HFFc6 (cell line): ENCODE data around the gene DNAJB13. TPM values are rescaled to one million over a fixed set of nuclear protein-coding genes. Genes with fewer than 3 reads are reported as not detected.

ENCODE experiments used
- DNase-seq: peaks from one replicate; pipeline ENCODE4 v3.0.0-alpha.2; 2018
- H3K27ac Mint-ChIP-seq: 2 replicates; pipeline ENCODE4 v1.8.0; 2020; ENCODE audit warnings: mild to moderate bottlenecking, mixed read lengths
- H3K27me3 Mint-ChIP-seq: 2 replicates; pipeline ENCODE4 v1.8.0; 2021; ENCODE audit warnings: mild to moderate bottlenecking, moderate library complexity, mixed read lengths; ENCODE audit not compliant: insufficient read depth
- H3K36me3 Mint-ChIP-seq: 2 replicates; pipeline ENCODE4 v1.8.0; 2021; ENCODE audit warnings: low read depth, mixed read lengths
- H3K4me1 Mint-ChIP-seq: 2 replicates; pipeline ENCODE4 v1.8.0; 2020; ENCODE audit warnings: low read depth, mixed read lengths
- H3K4me3 Mint-ChIP-seq: 2 replicates; pipeline ENCODE4 v1.8.0; 2020; ENCODE audit warnings: mild to moderate bottlenecking, moderate library complexity, mixed read lengths
- H3K9me3 Mint-ChIP-seq: 2 replicates; pipeline ENCODE4 v1.8.0; 2020; ENCODE audit warnings: mild to moderate bottlenecking, mixed read lengths
- total RNA-seq, 6 experiments: library from RNA; stranded (reverse); fragmentation: NEBNext Ultra II Directional; extraction: Animal tissue kit (Norgen Biotek cat#: 25700); gene quantifications; 2 replicates in 1 of 6; 3 replicates in 5 of 6; pipeline ENCODE4 v1.2.3, GENCODE V29; 2021
- TF ChIP-seq, protein P1 (sequence below): fragments of 200-600 bp; sonication (generic); IDR thresholded peaks from 2 replicates; pipeline ENCODE4 v1.5.0; 2021; ENCODE audit warnings: antibody characterized with exemption, mild to moderate bottlenecking

The DNAJB13 gene
- total RNA-seq, 6 experiments from 2014 or later = 0.11 to 0.25 (median 0.17) TPM; not detected in 2

DNA sequence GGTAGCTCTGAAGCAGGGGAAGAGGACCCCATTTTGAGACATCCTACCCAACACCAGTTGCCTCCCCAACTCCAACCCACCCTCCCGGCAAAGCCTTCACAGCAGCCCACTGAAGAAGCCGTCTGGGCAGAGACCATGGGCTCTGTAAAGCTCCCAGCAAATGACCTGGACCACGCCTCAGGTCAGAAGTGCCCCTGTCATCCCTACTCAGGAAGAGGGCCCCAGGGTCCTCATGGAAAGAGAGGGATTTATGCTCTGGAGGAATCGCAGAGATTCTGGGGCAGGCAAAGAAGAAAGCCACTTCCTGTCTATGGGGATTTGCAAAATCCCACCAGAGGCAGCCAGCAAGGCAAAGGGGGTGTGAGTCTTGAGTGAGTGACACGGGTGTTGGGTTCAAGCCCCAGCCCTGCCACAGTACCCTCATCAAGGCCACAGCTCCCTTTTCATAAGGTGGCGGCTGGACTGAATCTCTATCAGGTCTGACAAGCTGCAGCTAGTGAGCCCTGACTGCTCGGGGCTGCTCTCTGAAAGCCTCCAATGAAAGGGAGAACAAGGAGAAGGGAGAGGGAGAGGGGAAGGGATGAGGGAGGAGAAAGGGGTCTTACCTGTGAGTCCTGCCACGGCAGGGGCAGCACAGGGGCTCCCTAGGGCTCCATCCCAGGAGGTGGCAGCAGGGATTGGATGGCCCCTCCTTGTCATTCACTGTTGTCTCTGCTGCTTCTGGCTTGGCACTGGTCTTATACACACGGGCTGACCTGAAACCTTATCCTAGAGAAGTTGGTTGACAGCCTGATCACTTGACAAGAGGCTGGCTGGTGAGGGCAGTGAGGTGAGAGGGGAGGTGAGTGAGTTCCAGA, 57.8 kb downstream of the DNAJB13 start, which contains the start of gene UCP3:
Gene UCP3, minus strand, starts transcription at position 713 of the 857 bp plus-strand sequence. CDS start 2,043 bp downstream, outside the sequence.
- Mint-ChIP-seq H3K36me3 (no peaks in the 10 kb centered on the region), H3K4me1 (no peaks in the 10 kb centered on the region), H3K4me3 (no peak within 1 kb of the TSS), H3K9me3 (no peaks in the 10 kb centered on the region), H3K27me3 (peaks cover 6% of the 10 kb centered on the region), H3K27ac (no peak within 1 kb of the TSS)
- DNase-seq = no peak
- TF ChIP-seq, protein P1, sequence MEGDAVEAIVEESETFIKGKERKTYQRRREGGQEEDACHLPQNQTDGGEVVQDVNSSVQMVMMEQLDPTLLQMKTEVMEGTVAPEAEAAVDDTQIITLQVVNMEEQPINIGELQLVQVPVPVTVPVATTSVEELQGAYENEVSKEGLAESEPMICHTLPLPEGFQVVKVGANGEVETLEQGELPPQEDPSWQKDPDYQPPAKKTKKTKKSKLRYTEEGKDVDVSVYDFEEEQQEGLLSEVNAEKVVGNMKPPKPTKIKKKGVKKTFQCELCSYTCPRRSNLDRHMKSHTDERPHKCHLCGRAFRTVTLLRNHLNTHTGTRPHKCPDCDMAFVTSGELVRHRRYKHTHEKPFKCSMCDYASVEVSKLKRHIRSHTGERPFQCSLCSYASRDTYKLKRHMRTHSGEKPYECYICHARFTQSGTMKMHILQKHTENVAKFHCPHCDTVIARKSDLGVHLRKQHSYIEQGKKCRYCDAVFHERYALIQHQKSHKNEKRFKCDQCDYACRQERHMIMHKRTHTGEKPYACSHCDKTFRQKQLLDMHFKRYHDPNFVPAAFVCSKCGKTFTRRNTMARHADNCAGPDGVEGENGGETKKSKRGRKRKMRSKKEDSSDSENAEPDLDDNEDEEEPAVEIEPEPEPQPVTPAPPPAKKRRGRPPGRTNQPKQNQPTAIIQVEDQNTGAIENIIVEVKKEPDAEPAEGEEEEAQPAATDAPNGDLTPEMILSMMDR = no peak

- TF ChIP-seq, protein P1 = no peak
- Mint-ChIP-seq H3K36me3 (no peaks in the 10 kb centered on the region), H3K27me3 (peaks cover 6% of the 10 kb centered on the region), H3K27ac (no peak overlapping the region), H3K4me3 (no peak overlapping the region), H3K4me1 (no peaks in the 10 kb centered on the region), H3K9me3 (no peaks in the 10 kb centered on the region)
- DNase-seq = no peak
These were observed 58.4 kb downstream of the DNAJB13 start for GRCh38 chr11:74009230-74009547.

GRCh38 chr11:74009675-74010305, 59.0 kb downstream of the DNAJB13 start:
- H3K4me3 Mint-ChIP-seq = no peak overlapping the region
- no peak overlapping the region for H3K27ac Mint-ChIP-seq

DNA sequence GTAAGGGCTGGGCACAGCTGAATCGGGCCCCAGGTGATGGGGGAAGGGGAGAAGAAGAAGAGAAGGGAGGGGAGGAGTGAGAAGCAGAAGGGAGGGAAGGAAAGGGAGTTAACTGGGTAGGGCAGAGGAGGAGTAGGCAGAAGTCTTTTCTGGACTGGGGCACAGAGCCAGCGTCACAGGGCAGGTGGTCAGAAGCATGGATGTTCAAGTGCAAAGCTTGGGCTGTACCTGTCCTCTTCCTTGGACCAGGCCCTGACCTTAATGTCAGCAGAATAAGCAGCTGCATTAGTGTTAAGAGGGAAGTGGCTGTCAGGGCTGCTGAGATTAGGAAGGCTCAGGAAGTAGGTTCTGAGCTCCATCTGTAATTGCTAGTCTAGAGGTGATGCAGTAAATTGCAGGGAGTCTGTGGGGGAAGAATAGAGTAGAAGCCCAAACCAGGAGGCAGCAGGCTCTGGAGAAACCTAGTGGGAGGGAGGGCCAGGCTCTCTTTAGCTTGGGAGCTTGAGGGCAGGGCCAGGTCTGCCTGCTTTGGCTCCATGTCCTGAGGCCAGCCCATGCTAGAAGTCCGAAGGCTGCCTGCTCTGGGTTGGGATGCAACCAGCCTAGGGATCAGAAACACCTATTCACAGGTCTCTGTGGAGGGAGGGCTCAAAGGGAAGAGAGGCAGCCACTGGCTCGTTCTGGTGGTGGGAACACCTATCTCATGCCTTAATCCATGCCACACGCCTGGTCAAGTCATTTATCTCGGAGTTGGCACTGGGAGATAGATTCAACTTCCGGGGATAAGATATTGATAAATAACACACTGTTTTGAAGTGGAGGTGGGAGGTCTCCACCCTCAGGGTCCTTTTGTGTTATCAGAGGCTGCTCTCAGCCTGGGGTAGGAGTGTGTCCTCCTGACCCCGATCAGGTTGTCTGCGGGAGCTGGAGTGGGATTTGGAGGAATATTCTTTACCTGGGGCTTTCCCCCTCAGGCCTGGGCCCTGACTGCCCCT, 59.8 kb downstream of the DNAJB13 start:
- no peak for DNase-seq
- H3K9me3 Mint-ChIP-seq = no peaks in the 10 kb centered on the region
- H3K4me3 Mint-ChIP-seq = no peak overlapping the region
- H3K4me1 Mint-ChIP-seq = no peaks in the 10 kb centered on the region
- TF ChIP-seq, protein P1 = no peak
- H3K27me3 Mint-ChIP-seq = peaks cover 7% of the 10 kb centered on the region
- H3K27ac Mint-ChIP-seq = no peak overlapping the region
- H3K36me3 Mint-ChIP-seq = no peaks in the 10 kb centered on the region

More at GRCh38 chr11:74009675-74010305, 59.0 kb downstream of the DNAJB13 start:
- H3K36me3 Mint-ChIP-seq = no peaks in the 10 kb centered on the region
- H3K4me1 Mint-ChIP-seq = no peaks in the 10 kb centered on the region
- TF ChIP-seq, protein P1 = no peak
- H3K27me3 Mint-ChIP-seq = peaks cover 6% of the 10 kb centered on the region
- H3K9me3 Mint-ChIP-seq = no peaks in the 10 kb centered on the region
- no peak for DNase-seq
